ENCODE data around the gene AMFR.

Gene AMFR

DNA sequence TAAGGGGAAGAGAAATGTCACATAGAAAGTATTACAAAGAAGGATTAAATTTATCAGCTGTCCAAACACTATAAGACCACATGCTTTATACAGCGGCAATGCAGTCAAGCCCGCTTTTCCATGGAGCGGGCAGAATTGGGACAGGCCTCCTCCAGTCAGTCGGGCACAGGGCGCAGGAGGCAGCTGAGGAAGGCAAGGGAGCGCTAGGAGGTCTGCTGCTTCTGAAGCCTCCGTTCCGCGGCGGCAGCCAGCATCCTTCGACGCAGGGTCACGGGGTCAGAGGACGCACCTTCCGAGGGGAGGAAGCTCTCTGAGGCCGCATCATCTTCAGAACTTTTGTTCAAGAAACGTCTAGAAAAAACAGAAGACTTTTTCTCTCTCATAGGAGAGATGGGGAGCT is 62.6 kb downstream of the AMFR start:
- TF ChIP-seq, protein P1, sequence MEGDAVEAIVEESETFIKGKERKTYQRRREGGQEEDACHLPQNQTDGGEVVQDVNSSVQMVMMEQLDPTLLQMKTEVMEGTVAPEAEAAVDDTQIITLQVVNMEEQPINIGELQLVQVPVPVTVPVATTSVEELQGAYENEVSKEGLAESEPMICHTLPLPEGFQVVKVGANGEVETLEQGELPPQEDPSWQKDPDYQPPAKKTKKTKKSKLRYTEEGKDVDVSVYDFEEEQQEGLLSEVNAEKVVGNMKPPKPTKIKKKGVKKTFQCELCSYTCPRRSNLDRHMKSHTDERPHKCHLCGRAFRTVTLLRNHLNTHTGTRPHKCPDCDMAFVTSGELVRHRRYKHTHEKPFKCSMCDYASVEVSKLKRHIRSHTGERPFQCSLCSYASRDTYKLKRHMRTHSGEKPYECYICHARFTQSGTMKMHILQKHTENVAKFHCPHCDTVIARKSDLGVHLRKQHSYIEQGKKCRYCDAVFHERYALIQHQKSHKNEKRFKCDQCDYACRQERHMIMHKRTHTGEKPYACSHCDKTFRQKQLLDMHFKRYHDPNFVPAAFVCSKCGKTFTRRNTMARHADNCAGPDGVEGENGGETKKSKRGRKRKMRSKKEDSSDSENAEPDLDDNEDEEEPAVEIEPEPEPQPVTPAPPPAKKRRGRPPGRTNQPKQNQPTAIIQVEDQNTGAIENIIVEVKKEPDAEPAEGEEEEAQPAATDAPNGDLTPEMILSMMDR (IDR thresholded peaks at IDR 0.05; ENCODE audit: borderline replicate concordance, control extremely low read depth, extremely low read depth, insufficient read depth, missing control alignments) = no peak
- no peak for DNase-seq (ENCODE audit: low spot score)
- in situ Hi-C loops (cut with MboI; ENCODE audit: low sequenced_read_pairs, unreplicated experiment) = no loop called here

- in situ Hi-C loops (cut with MboI; ENCODE audit: low sequenced_read_pairs, unreplicated experiment) = no loop called here
Measured at GRCh38 chr16:56362057-56362655, 63.2 kb downstream of the AMFR start.

GRCh38 chr16:56360117-56361008 is 65.0 kb downstream of the AMFR start:
- in situ Hi-C loops (cut with MboI; ENCODE audit: low sequenced_read_pairs, unreplicated experiment) = no loop called here
- TF ChIP-seq, protein P1 (IDR thresholded peaks at IDR 0.05; ENCODE audit: borderline replicate concordance, control extremely low read depth, extremely low read depth, insufficient read depth, missing control alignments) = no peak

More at GRCh38 chr16:56362057-56362655, 63.2 kb downstream of the AMFR start:
- DNase-seq (ENCODE audit: low spot score) = peak; percentile 12
- TF ChIP-seq, protein P1 (IDR thresholded peaks at IDR 0.05; ENCODE audit: borderline replicate concordance, control extremely low read depth, extremely low read depth, insufficient read depth, missing control alignments) = no peak

GRCh38 chr16:56357765-56358322 is 67.5 kb downstream of the AMFR start:
- TF ChIP-seq, protein P1 (IDR thresholded peaks at IDR 0.05; ENCODE audit: borderline replicate concordance, control extremely low read depth, extremely low read depth, insufficient read depth, missing control alignments) = peak; percentile 8
- peak; percentile 28 for DNase-seq (ENCODE audit: low spot score)
- in situ Hi-C loops (cut with MboI; ENCODE audit: low sequenced_read_pairs, unreplicated experiment) = no loop called here

More at GRCh38 chr16:56360117-56361008, 65.0 kb downstream of the AMFR start:
- peak; percentile 19 for DNase-seq (ENCODE audit: low spot score)

- in situ Hi-C loops (cut with MboI; ENCODE audit: low sequenced_read_pairs, unreplicated experiment) = no loop called here
- TF ChIP-seq, protein P1 (IDR thresholded peaks at IDR 0.05; ENCODE audit: borderline replicate concordance, control extremely low read depth, extremely low read depth, insufficient read depth, missing control alignments) = no peak
- DNase-seq (ENCODE audit: low spot score) = peak; percentile 41
Measured at GRCh38 chr16:56357241-56357764, 68.0 kb downstream of the AMFR start.

All from GM13976 (cell line).